MV-4-11 (cell line): ENCODE measurements around the gene ZNRF3.
A peak's percentile ranks its signal among the peaks of the same experiment; 100 is the strongest.
"Not testable (repeated sequence)": the region's sequence is repeated elsewhere in the genome, so short reads cannot be mapped to it uniquely, and the experiment has no call there.

ENCODE experiments used
- DNase-seq: peaks from one replicate; lab custom pipeline; 2025; lab: John Stamatoyannopoulos, UW

The ZNRF3 gene

DNA sequence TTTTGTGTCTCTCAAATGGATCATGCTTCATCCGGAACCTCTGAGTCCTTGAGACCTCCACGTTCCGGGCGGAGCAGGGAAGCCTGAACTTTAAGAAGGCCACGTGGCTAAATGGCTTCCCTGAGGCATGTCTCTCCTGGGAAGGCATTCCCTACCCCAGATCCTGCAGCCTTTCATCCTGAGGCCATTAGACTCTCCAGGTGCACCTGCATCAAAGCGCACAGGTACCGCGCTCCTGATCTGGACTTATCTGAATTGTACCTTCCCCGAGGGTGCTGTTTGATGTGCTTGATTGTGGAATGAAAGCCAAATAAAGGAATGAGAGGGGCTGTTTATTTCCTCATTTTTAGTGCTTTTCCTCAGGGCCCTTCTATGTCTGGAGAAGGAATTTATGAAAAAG is 155.8 kb downstream of the ZNRF3 start:
- no peak for DNase-seq

DNA sequence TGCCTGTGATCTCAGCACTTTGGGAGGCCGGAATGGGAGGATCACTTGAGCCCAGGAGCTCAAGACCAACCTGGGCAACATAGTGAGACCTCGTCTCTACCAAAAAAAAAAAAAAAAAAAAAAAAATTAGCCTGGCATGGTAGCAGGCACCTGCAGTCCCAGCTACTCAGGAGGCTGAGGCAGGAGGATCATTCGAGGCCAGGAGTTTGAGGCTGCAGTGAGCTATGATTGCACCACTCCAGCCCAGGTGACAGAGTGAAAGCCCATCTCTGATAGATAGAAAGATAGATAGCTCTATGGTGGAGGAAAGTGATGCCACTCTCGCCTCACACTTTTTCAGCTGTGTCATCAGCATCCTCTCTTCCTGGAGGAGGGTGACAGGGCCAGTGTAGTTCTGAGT is 156.3 kb downstream of the ZNRF3 start:
- not testable (repeated sequence) for DNase-seq

DNA sequence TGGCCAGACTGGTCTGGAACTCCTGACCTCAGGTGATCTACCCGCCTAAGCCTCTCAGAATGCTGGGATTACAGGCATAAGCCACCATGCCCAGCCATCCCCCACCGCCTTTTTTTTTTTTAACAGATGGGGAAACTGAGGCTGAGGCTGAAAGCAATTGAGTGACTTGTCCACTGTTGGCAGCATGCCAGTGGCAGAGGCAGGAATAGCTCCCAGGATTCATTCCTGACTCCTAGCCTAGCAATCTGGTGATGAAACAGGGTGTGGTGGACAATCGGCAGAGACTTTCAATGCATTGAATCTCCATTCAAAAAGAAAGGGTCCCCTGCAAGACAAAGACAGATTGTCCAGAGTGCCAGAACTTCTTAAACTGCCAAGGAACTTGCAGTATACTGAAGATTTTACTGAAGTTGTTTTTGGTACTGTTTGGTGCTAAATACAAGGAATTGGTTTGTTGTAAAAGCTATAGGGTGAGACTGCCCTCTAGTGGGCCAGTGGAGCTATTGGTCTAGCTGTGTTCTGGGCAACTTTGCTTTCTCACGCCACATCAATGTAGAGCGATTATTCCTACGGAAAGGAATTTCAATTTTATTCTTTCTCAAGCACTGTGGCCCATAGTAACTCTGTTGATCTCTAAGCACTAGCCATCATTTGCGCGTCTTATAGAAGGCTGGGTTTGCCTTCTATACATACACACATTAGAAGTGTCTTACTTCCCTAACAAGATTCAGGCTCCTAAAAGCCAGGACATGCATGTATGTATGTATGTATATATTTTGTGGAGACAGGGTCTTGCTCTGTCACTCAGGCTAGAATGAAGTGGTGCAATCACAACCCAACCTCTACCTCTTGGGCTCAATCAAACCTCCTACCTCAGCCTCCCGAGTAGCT is 157.3 kb downstream of the ZNRF3 start:
- peak; percentile 66 for DNase-seq

DNA sequence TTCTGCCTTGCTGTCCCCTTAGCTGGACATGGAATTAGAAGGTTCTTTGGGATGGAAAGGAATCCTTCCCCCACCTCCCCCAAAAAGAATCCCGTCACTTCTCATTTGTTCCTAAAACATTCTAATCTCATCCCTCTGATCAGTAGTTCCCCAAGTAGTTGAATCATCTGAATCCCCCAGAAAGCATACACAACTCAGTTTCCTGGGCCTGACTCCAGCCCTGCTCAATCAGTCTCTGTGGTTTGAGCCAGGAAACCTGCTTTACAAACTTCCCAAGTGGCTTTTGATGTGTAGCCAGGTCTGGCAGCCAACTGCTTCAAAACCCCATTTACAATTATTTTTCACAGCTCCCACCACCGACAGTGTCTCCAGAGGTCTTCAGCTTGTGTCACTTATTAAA is 158.0 kb downstream of the ZNRF3 start:
- no peak for DNase-seq

DNA sequence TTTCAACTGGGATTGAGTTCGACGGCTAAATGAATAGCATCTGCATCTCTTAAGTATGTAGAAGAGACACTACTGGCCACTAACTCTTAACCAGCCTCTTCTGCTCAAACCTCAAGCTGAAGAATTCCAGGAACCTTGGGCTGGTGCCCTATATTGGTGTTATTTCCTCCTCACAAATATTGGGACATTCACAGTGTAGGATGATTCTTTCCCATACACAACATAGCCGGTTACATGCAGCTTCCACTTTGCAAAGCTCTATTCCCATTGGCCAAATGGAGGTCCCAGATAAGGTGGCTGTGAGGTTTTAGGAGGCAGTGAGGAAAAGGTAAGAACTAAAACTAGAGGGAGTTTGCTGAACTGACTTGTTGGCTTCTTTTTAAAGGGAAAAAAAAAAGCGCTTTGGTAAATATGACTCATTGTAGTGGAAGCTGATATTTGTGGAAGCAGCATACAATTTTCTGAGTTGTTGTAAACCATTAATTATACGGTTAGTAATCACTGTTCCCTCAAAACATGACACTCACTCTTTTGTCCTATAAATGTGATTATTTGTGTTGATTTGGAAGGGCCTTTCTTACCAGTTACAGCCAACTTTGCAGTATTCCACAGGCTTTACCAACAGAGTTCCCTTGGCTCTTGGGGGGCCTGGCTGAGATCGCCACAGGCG is 160.7 kb downstream of the ZNRF3 start:
- no peak for DNase-seq

DNA sequence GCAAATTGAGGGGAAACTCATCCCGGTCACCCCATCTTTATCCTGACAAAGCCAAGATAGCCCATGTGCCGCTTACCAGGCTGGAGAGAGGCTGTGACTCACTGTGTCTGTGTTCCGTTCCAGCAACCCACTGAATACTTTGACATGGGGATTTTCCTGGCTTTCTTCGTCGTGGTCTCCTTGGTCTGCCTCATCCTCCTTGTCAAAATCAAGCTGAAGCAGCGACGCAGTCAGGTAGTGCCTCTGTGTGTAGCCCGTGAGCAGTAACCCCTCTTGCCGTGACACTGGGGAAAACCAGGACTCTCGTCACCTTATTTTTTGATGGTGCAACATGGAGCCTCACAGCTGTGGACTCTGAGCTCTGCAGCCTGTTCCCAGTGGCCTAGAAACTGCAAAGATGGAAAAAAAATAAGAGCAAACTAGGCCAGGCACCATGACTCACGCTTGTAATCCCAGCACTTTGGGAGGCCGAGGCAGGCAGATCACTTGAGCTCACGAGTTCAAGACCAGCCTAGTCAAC is 161.3 kb downstream of the ZNRF3 start:
- no peak for DNase-seq

DNA sequence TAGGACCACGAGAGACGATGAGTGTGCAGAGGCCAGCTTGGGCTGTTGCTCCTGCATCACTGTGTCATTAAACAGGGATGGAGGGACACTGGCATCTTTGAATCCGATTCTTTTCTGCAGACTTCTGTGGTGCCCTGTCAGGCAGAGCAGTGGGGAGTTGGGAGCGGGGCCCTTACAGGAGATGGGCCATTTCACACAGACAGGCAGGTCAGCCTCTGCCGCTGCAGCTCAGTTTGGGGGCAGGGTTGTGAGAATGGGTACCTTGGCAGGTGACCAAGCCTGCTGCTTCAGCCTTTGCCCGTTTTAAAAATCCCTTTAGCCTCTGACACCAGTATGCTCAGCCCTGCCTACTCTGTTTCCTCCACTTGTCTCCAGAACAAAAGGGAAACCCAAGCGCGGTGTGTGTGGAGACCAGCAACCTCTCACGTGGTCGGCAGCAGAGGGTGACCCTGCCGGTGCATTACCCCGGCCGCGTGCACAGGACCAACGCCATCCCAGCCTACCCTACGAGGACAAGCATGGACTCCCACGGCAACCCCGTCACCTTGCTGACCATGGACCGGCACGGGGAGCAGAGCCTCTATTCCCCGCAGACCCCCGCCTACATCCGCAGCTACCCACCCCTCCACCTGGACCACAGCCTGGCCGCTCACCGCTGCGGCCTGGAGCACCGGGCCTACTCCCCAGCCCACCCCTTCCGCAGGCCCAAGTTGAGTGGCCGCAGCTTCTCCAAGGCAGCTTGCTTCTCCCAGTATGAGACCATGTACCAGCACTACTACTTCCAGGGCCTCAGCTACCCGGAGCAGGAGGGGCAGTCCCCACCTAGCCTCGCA is 165.7 kb downstream of the ZNRF3 start:
- no peak for DNase-seq

DNA sequence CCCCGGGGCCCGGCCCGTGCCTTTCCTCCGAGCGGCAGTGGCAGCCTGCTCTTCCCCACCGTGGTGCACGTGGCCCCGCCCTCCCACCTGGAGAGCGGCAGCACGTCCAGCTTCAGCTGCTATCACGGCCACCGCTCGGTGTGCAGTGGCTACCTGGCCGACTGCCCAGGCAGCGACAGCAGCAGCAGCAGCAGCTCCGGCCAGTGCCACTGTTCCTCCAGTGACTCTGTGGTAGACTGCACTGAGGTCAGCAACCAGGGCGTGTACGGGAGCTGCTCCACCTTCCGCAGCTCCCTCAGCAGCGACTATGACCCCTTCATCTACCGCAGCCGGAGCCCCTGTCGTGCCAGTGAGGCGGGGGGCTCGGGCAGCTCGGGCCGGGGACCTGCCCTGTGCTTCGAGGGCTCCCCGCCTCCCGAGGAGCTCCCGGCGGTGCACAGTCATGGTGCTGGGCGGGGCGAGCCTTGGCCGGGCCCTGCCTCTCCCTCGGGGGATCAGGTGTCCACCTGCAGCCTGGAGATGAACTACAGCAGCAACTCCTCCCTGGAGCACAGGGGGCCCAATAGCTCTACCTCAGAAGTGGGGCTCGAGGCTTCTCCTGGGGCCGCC is 166.4 kb downstream of the ZNRF3 start:
- no peak for DNase-seq

DNA sequence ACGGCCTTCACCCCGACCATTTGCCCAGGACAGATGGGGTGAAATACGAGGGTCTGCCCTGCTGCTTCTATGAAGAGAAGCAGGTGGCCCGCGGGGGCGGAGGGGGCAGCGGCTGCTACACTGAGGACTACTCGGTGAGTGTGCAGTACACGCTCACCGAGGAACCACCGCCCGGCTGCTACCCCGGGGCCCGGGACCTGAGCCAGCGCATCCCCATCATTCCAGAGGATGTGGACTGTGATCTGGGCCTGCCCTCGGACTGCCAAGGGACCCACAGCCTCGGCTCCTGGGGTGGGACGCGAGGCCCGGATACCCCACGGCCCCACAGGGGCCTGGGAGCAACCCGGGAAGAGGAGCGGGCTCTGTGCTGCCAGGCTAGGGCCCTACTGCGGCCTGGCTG is 167.1 kb downstream of the ZNRF3 start:
- no peak for DNase-seq

DNA sequence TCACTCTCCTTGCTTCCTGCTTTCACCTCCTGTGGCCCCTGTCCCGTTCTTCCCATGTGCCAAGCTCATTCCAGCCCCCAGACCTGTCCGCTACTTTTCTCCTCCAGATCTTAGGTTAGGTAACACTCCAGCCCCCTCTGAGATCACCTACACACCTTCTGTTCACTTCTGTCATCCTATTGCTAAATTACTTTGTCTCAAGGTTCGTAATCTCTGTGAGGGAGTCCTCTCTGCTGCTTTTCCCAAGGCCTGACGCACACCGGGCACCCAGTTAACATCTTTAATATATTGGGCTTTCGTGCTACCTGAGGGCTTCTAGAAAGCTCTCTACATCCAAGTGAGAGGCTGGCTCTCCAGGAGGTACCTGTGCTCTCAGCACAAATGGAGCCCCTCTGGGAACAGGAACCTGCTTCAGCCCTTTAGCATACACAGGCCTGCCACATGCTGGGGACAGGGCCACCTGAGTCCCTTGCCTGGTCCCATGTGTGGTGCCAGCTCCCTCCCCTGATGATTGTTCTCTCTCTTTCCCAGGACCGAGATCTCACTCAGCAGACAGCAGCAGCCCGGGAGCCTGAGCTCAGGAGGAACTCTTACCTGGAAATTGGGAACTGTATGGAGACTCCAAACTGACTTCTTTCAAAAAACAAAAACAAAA is 169.8 kb downstream of the ZNRF3 start:
- DNase-seq = no peak

DNA sequence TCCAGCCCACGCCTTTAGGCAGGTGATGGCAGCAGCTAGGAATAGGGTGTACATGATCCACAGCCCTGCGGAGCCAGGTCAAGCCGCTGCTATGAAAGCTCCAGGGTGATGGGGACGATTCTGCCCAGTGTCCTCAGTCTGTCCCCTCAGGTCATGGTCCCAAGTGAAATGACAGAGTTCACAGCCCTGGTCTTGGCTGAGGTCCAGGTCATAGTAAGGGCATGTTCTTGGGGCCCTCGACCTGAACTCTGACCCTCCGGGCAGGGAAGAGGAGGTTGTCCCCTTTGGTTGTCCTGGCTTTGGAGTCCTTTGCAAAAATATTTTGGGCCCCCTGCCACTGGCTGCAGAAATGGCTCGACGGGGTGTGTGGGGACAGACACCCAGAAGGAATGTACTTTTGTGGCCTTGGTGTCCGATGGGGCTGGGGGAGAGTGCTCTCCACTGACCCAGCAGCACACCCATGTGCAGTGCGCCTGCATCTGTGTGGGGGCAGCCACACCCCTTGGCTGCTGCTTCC is 170.9 kb downstream of the ZNRF3 start:
- DNase-seq = no peak

DNA sequence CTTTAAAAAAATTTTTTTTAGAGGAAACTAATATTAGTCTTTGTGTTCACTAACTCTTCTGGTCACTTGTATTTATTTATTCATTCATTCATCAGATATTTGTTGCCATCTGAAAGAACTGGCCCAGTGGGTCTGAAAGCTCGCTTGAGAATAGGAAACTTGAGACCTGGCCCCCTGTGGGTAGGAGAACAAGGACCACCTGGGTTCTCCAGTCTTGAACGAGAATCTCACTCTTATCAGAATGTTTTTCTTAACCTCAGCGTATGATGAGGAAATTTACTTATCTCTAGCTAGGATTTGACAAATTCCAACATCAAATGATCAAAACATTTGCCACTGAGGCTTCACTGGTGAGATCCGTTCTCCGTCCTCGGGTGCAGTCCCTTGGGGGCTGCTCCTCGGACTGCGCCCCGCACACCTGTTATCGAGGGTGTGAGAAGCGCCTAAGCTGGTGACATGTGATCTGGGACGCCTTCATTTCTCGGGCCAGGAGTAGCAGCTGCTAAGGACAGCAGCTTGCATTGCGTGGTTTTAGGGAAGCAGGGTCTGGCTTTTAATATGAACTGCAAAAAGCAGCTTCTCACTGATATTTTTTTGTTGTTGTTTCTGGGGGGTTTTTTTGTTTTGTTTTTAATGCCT is 171.9 kb downstream of the ZNRF3 start:
- DNase-seq = no peak

DNA sequence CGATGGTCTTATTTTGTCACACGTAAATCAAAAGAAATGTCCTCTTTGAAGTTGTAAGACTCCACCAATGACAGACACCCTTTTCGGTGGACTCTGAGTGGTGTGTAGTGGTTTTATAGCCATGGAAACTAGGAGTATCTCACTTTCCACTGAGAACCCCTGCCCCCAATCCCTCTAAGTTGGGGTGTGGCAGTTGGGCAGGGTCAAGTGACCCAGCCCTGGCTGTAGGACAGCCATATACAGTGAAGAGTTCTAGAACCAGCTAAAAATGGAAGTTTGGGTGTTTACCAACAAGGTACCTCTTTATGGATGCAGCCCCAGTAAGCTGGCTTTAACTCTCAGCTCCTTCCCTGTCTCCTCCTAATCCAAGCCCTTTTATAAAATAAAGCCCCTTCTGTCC is 173.1 kb downstream of the ZNRF3 start:
- no peak for DNase-seq

DNA sequence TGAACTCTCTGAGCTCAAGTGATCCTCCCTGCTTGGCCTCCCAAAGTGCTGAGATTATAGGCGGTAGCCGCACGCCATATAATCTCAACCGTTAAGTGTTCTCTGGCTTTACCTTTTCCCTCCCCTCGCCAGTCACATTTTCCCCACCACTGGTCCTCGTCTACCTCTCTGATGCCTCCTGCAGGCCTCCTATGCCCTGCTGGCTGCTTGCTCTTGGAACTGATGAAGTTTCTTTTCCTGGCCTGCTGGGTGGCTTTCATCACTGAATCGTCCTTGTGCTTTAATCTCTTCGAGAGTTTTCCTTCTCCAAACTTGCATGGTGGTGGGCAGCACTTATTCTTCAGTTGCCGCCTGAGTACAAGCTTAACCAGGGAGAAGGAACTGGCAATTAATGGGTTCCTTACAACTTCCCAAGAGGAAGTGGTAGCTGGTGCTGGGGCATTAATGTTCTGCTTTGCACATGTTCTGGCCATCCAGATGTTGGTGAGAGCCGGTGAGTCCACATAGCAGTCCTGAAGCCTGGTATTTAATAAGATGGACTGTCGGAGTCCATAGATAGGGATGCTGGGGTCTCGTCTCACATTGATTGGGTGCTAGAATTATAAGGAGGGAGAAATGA is 177.0 kb downstream of the ZNRF3 start:
- DNase-seq = peak; percentile 68

DNA sequence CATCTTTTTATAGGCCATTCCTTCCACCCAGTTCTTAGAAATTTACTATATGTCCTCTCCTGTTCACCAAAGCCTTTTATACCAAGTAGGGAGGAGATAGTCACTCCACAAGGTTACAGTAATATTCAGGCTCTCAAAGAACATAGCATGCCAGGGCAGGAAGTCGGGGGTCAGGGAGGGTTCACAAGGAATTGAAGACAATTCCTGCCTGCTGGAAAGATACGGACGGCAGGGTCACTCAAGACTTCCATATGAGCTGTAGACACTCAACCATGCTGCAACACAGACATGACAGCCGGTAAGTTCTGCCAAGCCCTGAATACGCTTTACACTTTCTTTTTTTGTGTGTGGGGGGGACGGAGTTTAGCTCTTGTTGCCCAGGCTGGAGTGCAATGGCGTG is 177.6 kb downstream of the ZNRF3 start:
- no peak for DNase-seq

DNA sequence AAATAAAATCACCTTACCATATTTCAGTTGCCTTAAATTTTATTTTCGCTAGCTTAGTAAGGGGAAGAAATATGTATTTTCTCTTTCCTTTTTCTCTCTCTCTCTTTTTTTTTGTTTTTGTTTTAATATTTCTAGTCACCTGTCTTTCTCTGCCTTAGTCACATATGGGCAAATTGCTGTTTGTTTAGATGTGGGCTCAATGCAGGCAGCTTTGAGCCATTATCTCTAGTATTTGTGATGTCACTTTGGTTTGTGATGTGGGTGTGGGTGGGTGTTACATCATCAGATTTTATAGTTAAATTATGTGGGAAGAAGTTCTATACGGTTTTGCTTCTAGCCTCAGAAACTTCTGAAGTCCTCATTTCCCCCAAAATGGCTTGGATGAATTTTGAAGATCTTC is 178.4 kb downstream of the ZNRF3 start, which contains the start of gene C22orf31:
TSS of gene C22orf31 (minus strand) at position 59 of the 400 bp plus-strand sequence. CDS start at position 20, 39 bp downstream.
- DNase-seq = no peak

DNA sequence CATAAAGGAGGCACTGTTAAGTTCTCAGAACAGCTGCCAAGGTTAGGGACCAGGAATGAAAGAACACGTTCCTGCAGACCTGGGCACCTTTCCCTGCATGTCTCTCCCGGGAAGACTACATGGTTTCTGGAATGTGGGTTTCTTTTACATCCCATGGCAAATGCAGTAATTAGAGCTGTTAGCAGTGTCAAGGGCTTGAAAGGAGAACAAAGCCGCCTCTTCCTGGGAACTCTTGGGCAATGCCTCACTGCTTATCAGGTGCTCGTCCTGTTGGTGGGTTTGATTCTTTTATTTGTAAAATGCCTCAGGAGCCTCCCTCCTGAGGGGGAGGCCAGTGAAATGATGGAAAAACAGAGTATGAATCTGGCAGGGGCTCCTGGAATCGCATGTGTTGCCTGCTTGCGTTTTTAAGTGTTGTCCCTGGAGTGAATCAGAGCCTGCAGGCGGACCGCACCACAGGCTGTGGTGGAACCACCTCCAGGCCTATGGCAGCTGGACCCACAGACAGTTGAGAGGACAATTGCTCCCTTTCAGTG is 179.0 kb downstream of the ZNRF3 start:
- DNase-seq = no peak

DNA sequence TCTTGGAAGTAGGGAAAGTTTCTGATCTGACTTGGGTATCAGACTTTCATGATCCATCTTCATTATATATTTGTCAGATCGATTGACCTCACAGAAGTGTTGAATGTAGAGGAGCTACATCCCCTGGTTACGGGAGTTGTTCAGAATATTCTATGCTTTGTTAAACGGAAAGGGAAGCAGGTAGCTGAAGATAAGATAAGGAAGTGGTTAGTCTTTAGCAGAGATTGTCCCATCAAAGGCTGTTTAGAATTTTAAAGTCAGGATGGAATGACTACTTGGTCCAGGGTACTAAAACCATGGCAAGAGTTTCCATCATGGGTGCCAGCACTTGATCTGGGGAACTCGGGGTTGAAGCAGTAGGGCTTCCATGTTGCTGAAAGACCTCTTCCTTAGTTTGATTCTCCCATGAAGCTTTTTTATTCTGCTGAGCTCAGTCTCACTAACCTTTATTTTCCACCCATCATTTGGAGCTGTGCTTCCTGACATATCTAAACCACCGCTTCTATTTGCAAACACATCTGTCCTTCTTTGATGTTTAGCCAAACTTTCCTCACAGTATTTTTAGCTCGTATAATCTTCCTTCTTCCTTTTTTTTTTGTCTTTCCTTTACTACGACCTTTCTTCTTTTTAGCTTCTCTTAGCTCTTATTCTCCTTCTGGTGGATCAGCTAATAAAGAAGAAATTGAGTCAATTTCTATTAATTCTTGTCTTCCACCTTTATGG is 182.3 kb downstream of the ZNRF3 start:
- DNase-seq = no peak

DNA sequence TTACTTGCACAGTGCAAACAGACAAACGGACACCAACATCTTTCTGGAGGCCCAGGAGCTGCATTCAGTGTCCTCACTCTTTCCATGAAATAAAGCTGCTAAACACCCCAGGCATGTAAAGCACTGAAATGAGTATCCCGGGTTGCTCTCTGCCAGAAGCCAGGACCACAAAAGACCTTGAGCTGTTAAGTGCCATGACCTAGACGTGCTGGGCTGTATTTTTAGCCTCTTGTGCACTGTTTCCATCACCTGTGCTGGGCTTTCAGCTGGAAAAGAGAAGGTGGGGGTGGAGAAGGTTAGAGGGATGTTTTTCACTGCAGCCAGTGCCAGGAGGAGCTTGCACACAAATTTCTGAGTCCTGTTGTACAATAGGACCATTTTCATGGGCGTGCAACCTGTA is 186.1 kb downstream of the ZNRF3 start:
- no peak for DNase-seq
